Neural progenitor cell (in vitro differentiated cells): ENCODE measurements around the gene CHRNB4. TPM values are rescaled to one million over a fixed set of nuclear protein-coding genes. Genes with fewer than 3 reads are reported as not detected.

Source experiments
- DNase-seq: peaks from one replicate; pipeline ENCODE4 v3.0.0-alpha.2; 2016; ENCODE audit warnings: low spot score
- H2AFZ ChIP-seq: fragments of 200-600 bp; sonication (generic); replicated peaks from 2 replicates; pipeline ENCODE4 v1.6.1; 2016; ENCODE audit warnings: antibody characterized with exemption
- H3F3A ChIP-seq: fragments of 200-600 bp; sonication (generic); 2 replicates; pipeline ENCODE4 v1.6.1; 2016; ENCODE audit warnings: antibody characterized with exemption, low read depth
- H3K27ac ChIP-seq: fragments of 200-600 bp; sonication (generic); 2 replicates; pipeline ENCODE4 v1.5.1; 2016; ENCODE audit warnings: mild to moderate bottlenecking
- H3K27me3 ChIP-seq: fragments of 200-600 bp; sonication (generic); 2 replicates; pipeline ENCODE4 v1.6.1; 2016; ENCODE audit warnings: mild to moderate bottlenecking, moderate library complexity
- H3K36me3 ChIP-seq: fragments of 200-600 bp; sonication (generic); 2 replicates; pipeline ENCODE4 v1.5.1; 2016
- H3K4me1 ChIP-seq: fragments of 200-600 bp; sonication (generic); 2 replicates; pipeline ENCODE4 v1.6.1; 2016; ENCODE audit warnings: mixed run types
- H3K4me2 ChIP-seq: fragments of 200-600 bp; sonication (generic); 2 replicates; pipeline ENCODE4 v1.6.1; 2016
- H3K4me3 ChIP-seq: fragments of 200-600 bp; sonication (generic); 2 replicates; pipeline ENCODE4 v1.5.1; 2016
- H3K79me2 ChIP-seq: fragments of 200-600 bp; sonication (generic); 2 replicates; pipeline ENCODE4 v1.6.1; 2016; ENCODE audit warnings: low read depth
- H3K9ac ChIP-seq: fragments of 200-600 bp; sonication (generic); 2 replicates; pipeline ENCODE4 v1.6.1; 2016
- H3K9me3 ChIP-seq: fragments of 200-600 bp; sonication (generic); 2 replicates; pipeline ENCODE4 v1.5.1; 2016; ENCODE audit warnings: low read depth
- H4K20me1 ChIP-seq: fragments of 200-600 bp; sonication (generic); 2 replicates; pipeline ENCODE4 v1.6.1; 2016; ENCODE audit warnings: low read depth
- H3K27ac Mint-ChIP-seq: 3 replicates; pipeline ENCODE4 v1.8.0; 2021; ENCODE audit warnings: mixed read lengths
- H3K27me3 Mint-ChIP-seq: 2 replicates; pipeline ENCODE4 v1.8.0; 2022; ENCODE audit warnings: low read depth, mild to moderate bottlenecking, inconsistent platforms, moderate library complexity, mixed read lengths; ENCODE audit not compliant: insufficient read depth
- H3K36me3 Mint-ChIP-seq: 3 replicates; pipeline ENCODE4 v1.8.0; 2021; ENCODE audit warnings: mixed read lengths
- H3K4me1 Mint-ChIP-seq: 3 replicates; pipeline ENCODE4 v1.8.0; 2021; ENCODE audit warnings: mixed read lengths
- H3K4me3 Mint-ChIP-seq: 3 replicates; pipeline ENCODE4 v1.8.0; 2021; ENCODE audit warnings: mild to moderate bottlenecking, moderate library complexity, mixed read lengths
- H3K9me3 Mint-ChIP-seq: 3 replicates; pipeline ENCODE4 v1.8.0; 2020; ENCODE audit warnings: mixed read lengths
- CTCF ChIP-seq: fragments of 200-600 bp; sonication (generic); IDR thresholded peaks from 2 replicates; pipeline ENCODE4 v1.5.1; 2017; ENCODE audit warnings: antibody characterized with exemption, mild to moderate bottlenecking
- EZH2 ChIP-seq: fragments of 200-600 bp; sonication (generic); IDR thresholded peaks from 2 replicates; pipeline ENCODE4 v1.6.1; 2017; ENCODE audit warnings: antibody characterized with exemption, mild to moderate bottlenecking, moderate library complexity
- EZH2phosphoT487 ChIP-seq: fragments of 200-600 bp; sonication (generic); IDR thresholded peaks from 2 replicates; pipeline ENCODE4 v1.6.1; 2017; ENCODE audit warnings: antibody characterized with exemption
- total RNA-seq: library from RNA; depleted of rRNA; stranded (reverse); fragments of >200 nt; gene quantifications from 2 replicates; pipeline ENCODE4 v1.2.3, GENCODE V29; 2015; ENCODE audit warnings: low replicate concordance

CHRNB4 gene
- total RNA-seq, 1 donor from 2014 or later = 0.24 TPM

GRCh38 chr15:78675206-78675605, 34.2 kb upstream of the CHRNB4 start:
- TF ChIP-seq EZH2 (no peak), EZH2phosphoT487 (no peak), CTCF (no peak)
- DNase-seq = no peak
- peaks cover 37% of the 10 kb centered on the region for H3K4me1 Mint-ChIP-seq

GRCh38 chr15:78673917-78674444, 33.0 kb upstream of the CHRNB4 start:
- Histone ChIP-seq H3K27me3 (peaks cover 10% of the 10 kb centered on the region), H3K4me2 (no peak overlapping the region), H4K20me1 (peaks cover 15% of the 10 kb centered on the region), H3K9me3 (no peaks in the 10 kb centered on the region), H3F3A (peaks cover 28% of the 10 kb centered on the region), H2AFZ (no peak overlapping the region), H3K9ac (no peak overlapping the region), H3K4me3 (no peak overlapping the region), H3K36me3 (no peaks in the 10 kb centered on the region), H3K4me1 (peaks cover 23% of the 10 kb centered on the region), H3K79me2 (no peaks in the 10 kb centered on the region), H3K27ac (no peak overlapping the region)
- H3K9me3 Mint-ChIP-seq = peaks cover 3% of the 10 kb centered on the region
- peak overlapping the region; percentile 62 for H3K4me3 Mint-ChIP-seq
- H3K27me3 Mint-ChIP-seq = peaks cover 16% of the 10 kb centered on the region
- H3K27ac Mint-ChIP-seq = no peak overlapping the region
- TF ChIP-seq EZH2phosphoT487 = no peak
- no peaks in the 10 kb centered on the region for H3K36me3 Mint-ChIP-seq
- no peak for DNase-seq
- H3K4me1 Mint-ChIP-seq = peaks cover 37% of the 10 kb centered on the region

More at GRCh38 chr15:78675206-78675605, 34.2 kb upstream of the CHRNB4 start:
- Histone ChIP-seq H3K4me3 (no peak overlapping the region), H3K27ac (no peak overlapping the region), H3K36me3 (no peaks in the 10 kb centered on the region), H3K27me3 (peaks cover 10% of the 10 kb centered on the region), H4K20me1 (peaks cover 15% of the 10 kb centered on the region), H3K4me2 (no peak overlapping the region), H3K79me2 (no peaks in the 10 kb centered on the region), H3K9me3 (no peaks in the 10 kb centered on the region), H2AFZ (no peak overlapping the region), H3K9ac (no peak overlapping the region), H3K4me1 (peaks cover 24% of the 10 kb centered on the region), H3F3A (peaks cover 28% of the 10 kb centered on the region)
- Mint-ChIP-seq H3K36me3 (no peaks in the 10 kb centered on the region), H3K27me3 (peaks cover 15% of the 10 kb centered on the region), H3K27ac (no peak overlapping the region), H3K9me3 (peaks cover 3% of the 10 kb centered on the region), H3K4me3 (no peak overlapping the region)

- Mint-ChIP-seq H3K27ac (no peak overlapping the region), H3K4me1 (peaks cover 39% of the 10 kb centered on the region), H3K36me3 (no peaks in the 10 kb centered on the region), H3K4me3 (no peak overlapping the region), H3K27me3 (peaks cover 18% of the 10 kb centered on the region), H3K9me3 (peaks cover 3% of the 10 kb centered on the region)
- Histone ChIP-seq H3K9ac (no peak overlapping the region), H3K36me3 (no peaks in the 10 kb centered on the region), H3F3A (peaks cover 28% of the 10 kb centered on the region), H3K79me2 (no peaks in the 10 kb centered on the region), H3K27ac (no peak overlapping the region), H3K27me3 (peaks cover 10% of the 10 kb centered on the region), H2AFZ (no peak overlapping the region), H3K4me2 (no peak overlapping the region), H3K4me3 (no peak overlapping the region), H4K20me1 (peaks cover 15% of the 10 kb centered on the region), H3K9me3 (no peaks in the 10 kb centered on the region), H3K4me1 (peaks cover 23% of the 10 kb centered on the region)
- no peak for TF ChIP-seq EZH2phosphoT487
- no peak for TF ChIP-seq CTCF
- no peak for TF ChIP-seq EZH2
- DNase-seq = no peak
These were observed 32.5 kb upstream of the CHRNB4 start for GRCh38 chr15:78673476-78673875.

- H3K4me2 ChIP-seq = no peak overlapping the region
- no peak overlapping the region for H3K4me3 ChIP-seq
- Mint-ChIP-seq H3K27ac (peak overlapping the region; percentile 7), H3K36me3 (no peaks in the 10 kb centered on the region), H3K9me3 (peaks cover 3% of the 10 kb centered on the region), H3K4me3 (no peak overlapping the region), H3K4me1 (peaks cover 37% of the 10 kb centered on the region), H3K27me3 (peaks cover 22% of the 10 kb centered on the region)
- H4K20me1 ChIP-seq = peaks cover 15% of the 10 kb centered on the region
- H3K79me2 ChIP-seq = no peaks in the 10 kb centered on the region
- DNase-seq = no peak
- no peak overlapping the region for H3K27ac ChIP-seq
- no peak overlapping the region for H2AFZ ChIP-seq
- no peak overlapping the region for H3K9ac ChIP-seq
- no peaks in the 10 kb centered on the region for H3K9me3 ChIP-seq
- H3K36me3 ChIP-seq = no peaks in the 10 kb centered on the region
- H3F3A ChIP-seq = peaks cover 26% of the 10 kb centered on the region
- TF ChIP-seq EZH2 (no peak), EZH2phosphoT487 (no peak), CTCF (no peak)
- H3K27me3 ChIP-seq = peaks cover 10% of the 10 kb centered on the region
- peaks cover 23% of the 10 kb centered on the region for H3K4me1 ChIP-seq
These were observed 31.4 kb upstream of the CHRNB4 start for GRCh38 chr15:78672285-78673014.
